SK-N-MC (cell line): ENCODE measurements around the gene TLN1.
A peak's percentile ranks its signal among the peaks of the same experiment; 100 is the strongest.

Experiments used
- DNase-seq: peaks from one replicate; pipeline ENCODE4 v3.0.0-alpha.2; 2011; ENCODE audit warnings: low read depth, low spot score
- H3K27ac ChIP-seq: fragments of 200-600 bp; sonication (generic); 2 replicates; pipeline ENCODE4 v1.5.1; 2016; ENCODE audit warnings: mixed run types
- H3K36me3 ChIP-seq: fragments of 200-600 bp; sonication (generic); 2 replicates; pipeline ENCODE4 v1.6.1; 2017; ENCODE audit warnings: antibody characterized with exemption, low read length, mixed read lengths; ENCODE audit not compliant: insufficient read depth
- H3K4me3 ChIP-seq: fragments of 200-600 bp; sonication (generic); 2 replicates; pipeline ENCODE4 v1.5.1; 2016
- H3K9ac ChIP-seq: fragments of 200-600 bp; sonication (generic); 2 replicates; pipeline ENCODE4 v1.8.0; 2017; ENCODE audit warnings: mixed run types, mixed read lengths; ENCODE audit not compliant: insufficient read length
- H3K9me3 ChIP-seq: fragments of 200-600 bp; sonication (generic); 2 replicates; pipeline ENCODE4 v1.6.1; 2017; ENCODE audit warnings: low read depth, mild to moderate bottlenecking, antibody characterized with exemption, low read length, moderate library complexity, mixed read lengths
- EZH2 ChIP-seq: fragments of 200-600 bp; sonication (generic); IDR thresholded peaks from one replicate; pipeline ENCODE4 v1.6.1; 2017; ENCODE audit warnings: antibody characterized with exemption
- FOXP2 ChIP-seq: optimal IDR thresholded peaks from 2 replicates; pipeline ENCODE3; 2011; ENCODE audit warnings: mild to moderate bottlenecking, moderate library complexity; ENCODE audit not compliant: insufficient read depth; ENCODE audit errors: extremely low read length, control extremely low read depth
- POLR2AphosphoS5 ChIP-seq: IDR thresholded peaks from 2 replicates; pipeline ENCODE4 v1.6.1; 2012; ENCODE audit warnings: mild to moderate bottlenecking, low read depth, low read length, borderline replicate concordance

Gene TLN1

GRCh38 chr9:35664531-35665470, 67.2 kb downstream of the TLN1 start, which contains the start of gene ARHGEF39:
Gene ARHGEF39, minus strand, starts transcription at chr9:35665195. Its CDS starts 26 bp downstream, at chr9:35665169.
- H3K27ac ChIP-seq = peak within 1 kb of the TSS; percentile 70
- peak within 1 kb of the TSS; percentile 87 for H3K9ac ChIP-seq
- H3K9me3 ChIP-seq = no peaks in the 10 kb centered on the region
- peaks cover 27% of the 10 kb centered on the region for H3K36me3 ChIP-seq
- TF ChIP-seq EZH2 (no peak), FOXP2 (peak; percentile 30), POLR2AphosphoS5 (peak; percentile 86)
- no peak for DNase-seq
- H3K4me3 ChIP-seq = peak within 1 kb of the TSS; percentile 95

GRCh38 chr9:35662437-35662836, 69.6 kb downstream of the TLN1 start:
- H3K27ac ChIP-seq = no peak overlapping the region
- H3K9me3 ChIP-seq = no peaks in the 10 kb centered on the region
- TF ChIP-seq POLR2AphosphoS5 = no peak
- no peak for TF ChIP-seq EZH2
- TF ChIP-seq FOXP2 = no peak
- no peak for DNase-seq
- no peak overlapping the region for H3K4me3 ChIP-seq
- peaks cover 27% of the 10 kb centered on the region for H3K36me3 ChIP-seq
- no peak overlapping the region for H3K9ac ChIP-seq

- no peak for TF ChIP-seq EZH2
- no peak; the same call in 1 of the 2 replicates for TF ChIP-seq POLR2AphosphoS5
- no peak for TF ChIP-seq FOXP2
- no peak overlapping the region for H3K4me3 ChIP-seq
- no peak for DNase-seq
- H3K9ac ChIP-seq = no peak overlapping the region
- H3K27ac ChIP-seq = no peak overlapping the region; the same call in 1 of the 2 replicates
- peaks cover 27% of the 10 kb centered on the region for H3K36me3 ChIP-seq
- no peaks in the 10 kb centered on the region for H3K9me3 ChIP-seq
These were observed 70.1 kb downstream of the TLN1 start for GRCh38 chr9:35661756-35662350.

GRCh38 chr9:35660966-35661415, 71.0 kb downstream of the TLN1 start:
- H3K36me3 ChIP-seq = peaks cover 27% of the 10 kb centered on the region

GRCh38 chr9:35659340-35659739, 72.7 kb downstream of the TLN1 start:
- Histone ChIP-seq H3K9me3 (no peaks in the 10 kb centered on the region), H3K9ac (peak overlapping the region; percentile 86), H3K27ac (peak overlapping the region; percentile 38; the same call in 1 of the 2 replicates), H3K36me3 (peaks cover 27% of the 10 kb centered on the region), H3K4me3 (peak overlapping the region; percentile 90)
- TF ChIP-seq FOXP2 (no peak), EZH2 (no peak), POLR2AphosphoS5 (no peak; the same call in 1 of the 2 replicates)
- DNase-seq = no peak

More at GRCh38 chr9:35660966-35661415, 71.0 kb downstream of the TLN1 start:
- TF ChIP-seq POLR2AphosphoS5 (no peak), FOXP2 (no peak), EZH2 (no peak)
- Histone ChIP-seq H3K27ac (no peak overlapping the region), H3K4me3 (no peak overlapping the region), H3K9ac (no peak overlapping the region), H3K9me3 (no peaks in the 10 kb centered on the region)
- no peak for DNase-seq

- Histone ChIP-seq H3K27ac (peak overlapping the region; percentile 38; the same call in 1 of the 2 replicates), H3K4me3 (peak overlapping the region; percentile 90), H3K9me3 (no peaks in the 10 kb centered on the region), H3K9ac (peak overlapping the region; percentile 86), H3K36me3 (peaks cover 27% of the 10 kb centered on the region)
- TF ChIP-seq FOXP2 (no peak), EZH2 (no peak), POLR2AphosphoS5 (no peak)
- DNase-seq = no peak
These were observed 73.1 kb downstream of the TLN1 start for GRCh38 chr9:35658968-35659220.

- TF ChIP-seq FOXP2 (no peak), EZH2 (no peak), POLR2AphosphoS5 (peak; percentile 70)
- peak within 1 kb of the TSS; percentile 86 for H3K9ac ChIP-seq
- H3K9me3 ChIP-seq = no peaks in the 10 kb centered on the region
- DNase-seq = no peak
- peak within 1 kb of the TSS; percentile 97 for H3K27ac ChIP-seq
- peaks cover 27% of the 10 kb centered on the region for H3K36me3 ChIP-seq
- peak within 1 kb of the TSS; percentile 90 for H3K4me3 ChIP-seq
These were observed 73.6 kb downstream of the TLN1 start, which contains the start of gene CCDC107 for GRCh38 chr9:35658137-35658967. Gene CCDC107, plus strand, starts transcription at chr9:35658292. Its CDS starts 88 bp downstream, at chr9:35658380.

- DNase-seq = peak; percentile 97
- Histone ChIP-seq H3K9me3 (no peaks in the 10 kb centered on the region), H3K27ac (peak within 1 kb of the TSS; percentile 97), H3K4me3 (peak within 1 kb of the TSS; percentile 90), H3K9ac (peak within 1 kb of the TSS; percentile 86), H3K36me3 (peaks cover 20% of the 10 kb centered on the region)
- TF ChIP-seq EZH2 (no peak), POLR2AphosphoS5 (no peak), FOXP2 (peak; percentile 32)
These were observed 74.4 kb downstream of the TLN1 start, which contains the start of gene RMRP for GRCh38 chr9:35657546-35658136. Gene RMRP, minus strand, starts transcription at chr9:35658019.
